Brain microvascular endothelial cell (primary cell): ENCODE results near the gene CYP26A1.

ENCODE experiments used
- DNase-seq: peaks from one replicate; pipeline ENCODE4 v3.0.0-alpha.2; 2020
- H3K27ac ChIP-seq: fragments of 250-450 bp; sonication (Bioruptor Pico); 2 replicates; pipeline ENCODE4 v1.5.1; 2020; ENCODE audit warnings: mild to moderate bottlenecking, moderate library complexity
- H3K27me3 ChIP-seq: fragments of 250-450 bp; sonication (Bioruptor Pico); replicated peaks from 2 replicates; pipeline ENCODE4 v1.5.1; 2020; ENCODE audit warnings: mild to moderate bottlenecking
- H3K36me3 ChIP-seq: fragments of 250-450 bp; sonication (Bioruptor Pico); replicated peaks from 2 replicates; pipeline ENCODE4 v1.5.1; 2020; ENCODE audit warnings: mild to moderate bottlenecking
- H3K4me3 ChIP-seq: 2 replicates; pipeline ENCODE4 v1.5.1; 2011; ENCODE audit warnings: low read depth, mild to moderate bottlenecking, control low read depth, low read length, moderate library complexity
- CTCF ChIP-seq: IDR thresholded peaks from 2 replicates; pipeline ENCODE4 v1.5.1; 2011; ENCODE audit warnings: low read depth, mild to moderate bottlenecking, moderate library complexity, low read length, control low read depth, inconsistent platforms; ENCODE audit errors: missing control alignments
- in situ Hi-C: cut with HindIII; loops from 2 replicates; pipeline ENCODE4 v1.10.0; 2017; ENCODE audit warnings: low sequenced_read_pairs, low pct_ligation_motif_present

Gene CYP26A1

GRCh38 chr10:93075369-93076221, 1.9 kb downstream of the CYP26A1 start:
- Histone ChIP-seq H3K36me3 (no peaks in the 10 kb centered on the region), H3K27me3 (peaks cover 51% of the 10 kb centered on the region), H3K4me3 (no peak overlapping the region), H3K27ac (no peak overlapping the region)
- in situ Hi-C loops = no loop called here
- no peak for TF ChIP-seq CTCF
- no peak for DNase-seq

GRCh38 chr10:93076871-93077270, 3.2 kb downstream of the CYP26A1 start:
- no peak for DNase-seq
- H3K36me3 ChIP-seq = no peaks in the 10 kb centered on the region
- no peak overlapping the region for H3K27ac ChIP-seq
- in situ Hi-C loops = no loop called here
- no peak for TF ChIP-seq CTCF
- H3K4me3 ChIP-seq = no peak overlapping the region
- H3K27me3 ChIP-seq = peaks cover 41% of the 10 kb centered on the region

GRCh38 chr10:93077860-93078337, 4.2 kb downstream of the CYP26A1 start:
- no peak overlapping the region for H3K27ac ChIP-seq
- peaks cover 31% of the 10 kb centered on the region for H3K27me3 ChIP-seq
- in situ Hi-C loops = no loop called here
- no peaks in the 10 kb centered on the region for H3K36me3 ChIP-seq
- H3K4me3 ChIP-seq = no peak overlapping the region
- no peak for DNase-seq
- TF ChIP-seq CTCF = no peak

GRCh38 chr10:93079663-93080349, 6.1 kb downstream of the CYP26A1 start:
- no peak for DNase-seq
- Histone ChIP-seq H3K27ac (no peak overlapping the region), H3K36me3 (no peaks in the 10 kb centered on the region), H3K27me3 (peaks cover 12% of the 10 kb centered on the region), H3K4me3 (no peak overlapping the region)
- in situ Hi-C loops = no loop called here
- no peak for TF ChIP-seq CTCF

- Histone ChIP-seq H3K27me3 (peaks cover 5% of the 10 kb centered on the region), H3K4me3 (no peak overlapping the region), H3K36me3 (no peaks in the 10 kb centered on the region), H3K27ac (no peak overlapping the region)
- peak; percentile 36 for DNase-seq
- in situ Hi-C loops = no loop called here
- TF ChIP-seq CTCF = peak; percentile 91
These were observed 6.8 kb downstream of the CYP26A1 start for GRCh38 chr10:93080350-93081046.
